Sigmoid colon (tissue), 7 donors: ENCODE measurements around the gene MKKS. TPM values are rescaled to one million over a fixed set of nuclear protein-coding genes. Genes with fewer than 3 reads are reported as not detected.

Source experiments
- DNase-seq: peaks from one replicate; pipeline ENCODE4 v3.0.0-alpha.2; 2019
- H3K27ac ChIP-seq, 4 donors: fragments of 200-600 bp; sonication (generic); one replicate each; pipeline ENCODE4 v1.5.1; 2016 to 2019; ENCODE audit warnings: mild to moderate bottlenecking in 1 of 4
- H3K27me3 ChIP-seq, 3 donors: fragments of 200-600 bp; sonication (generic); one replicate each; pipeline ENCODE4 v1.5.1; 2019; ENCODE audit warnings: mild to moderate bottlenecking in 1 of 3
- H3K36me3 ChIP-seq, 4 donors: fragments of 200-600 bp; sonication (generic); one replicate each; pipeline ENCODE4 v1.5.1; 2016 to 2019
- H3K4me1 ChIP-seq, 4 donors: fragments of 200-600 bp; sonication (generic); one replicate each; pipeline ENCODE4 v1.5.1; 2017 to 2019
- H3K4me3 ChIP-seq, 4 donors: fragments of 200-600 bp; sonication (generic); one replicate each; pipeline ENCODE4 v1.5.1; 2017 to 2019; ENCODE audit warnings: mild to moderate bottlenecking in 2 of 4, moderate library complexity in 1 of 4
- H3K9me3 ChIP-seq, 4 donors: fragments of 200-600 bp in 3 of 4; sonication (generic) in 3 of 4; one replicate each; pipeline versions ENCODE4 v1.5.1 to v1.6.1; 2013 to 2019
- EP300 ChIP-seq, 4 donors: sonication (generic); formaldehyde crosslinking; IDR thresholded peaks; one replicate each; pipeline ENCODE4 v1.6.1; 2017; ENCODE audit warnings: antibody characterized with exemption in 4 of 4
- POLR2A ChIP-seq, 2 donors: fragments of 450-650 bp; IDR thresholded peaks; one replicate each; pipeline ENCODE4 v1.6.1; 2016; ENCODE audit warnings: antibody characterized with exemption in 2 of 2, mild to moderate bottlenecking in 2 of 2, moderate library complexity in 2 of 2
- POLR2AphosphoS5 ChIP-seq, 4 donors: sonication (generic); formaldehyde crosslinking; IDR thresholded peaks; one replicate each; pipeline ENCODE4 v1.6.1; 2017; ENCODE audit warnings: antibody characterized with exemption in 4 of 4
- WGBS, 2 donors: extraction: QIAGEN DNeasy Blood & Tissue Kit; methylation state at CpG; one replicate each; pipeline ENCODE4 v1.1.7; 2013; 5-methylcytosine and 5-hydroxymethylcytosine counted together
- intact Hi-C: fragments of 100-400 bp; cut with DNase I; formaldehyde crosslinking; loops from one replicate; pipeline ENCODE4 v1.15.1; 2023
- polyA plus RNA-seq, 3 donors: library from polyadenylated mRNA; stranded (reverse); fragments of 200-250 nt; gene quantifications; one replicate each; pipeline ENCODE4 v1.2.3, GENCODE V29; 2013
- total RNA-seq, 4 donors: library from RNA; depleted of rRNA; stranded (reverse); fragments of >200 nt; gene quantifications; one replicate each; pipeline ENCODE4 v1.1.0, GENCODE V29; 2016
- TF ChIP-seq, protein P1 (sequence below), 4 experiments: fragments of 450-650 bp in 3 of 4; fragments of 200-600 bp in 1 of 4; IDR thresholded peaks; one replicate each; pipeline ENCODE4 v1.5.1; 2016 to 2019; ENCODE audit warnings: antibody characterized with exemption in 4 of 4, mild to moderate bottlenecking in 3 of 4, moderate library complexity in 2 of 4
- donor health status: healthy with polysubstance abuse.
- donor health status: Bipolar disorder and iron deficiency.
- donor health status: healthy.

The MKKS gene
- total and polyA plus RNA-seq, 7 donors, result 16.2 to 29.8 (median 19.9) TPM

DNA sequence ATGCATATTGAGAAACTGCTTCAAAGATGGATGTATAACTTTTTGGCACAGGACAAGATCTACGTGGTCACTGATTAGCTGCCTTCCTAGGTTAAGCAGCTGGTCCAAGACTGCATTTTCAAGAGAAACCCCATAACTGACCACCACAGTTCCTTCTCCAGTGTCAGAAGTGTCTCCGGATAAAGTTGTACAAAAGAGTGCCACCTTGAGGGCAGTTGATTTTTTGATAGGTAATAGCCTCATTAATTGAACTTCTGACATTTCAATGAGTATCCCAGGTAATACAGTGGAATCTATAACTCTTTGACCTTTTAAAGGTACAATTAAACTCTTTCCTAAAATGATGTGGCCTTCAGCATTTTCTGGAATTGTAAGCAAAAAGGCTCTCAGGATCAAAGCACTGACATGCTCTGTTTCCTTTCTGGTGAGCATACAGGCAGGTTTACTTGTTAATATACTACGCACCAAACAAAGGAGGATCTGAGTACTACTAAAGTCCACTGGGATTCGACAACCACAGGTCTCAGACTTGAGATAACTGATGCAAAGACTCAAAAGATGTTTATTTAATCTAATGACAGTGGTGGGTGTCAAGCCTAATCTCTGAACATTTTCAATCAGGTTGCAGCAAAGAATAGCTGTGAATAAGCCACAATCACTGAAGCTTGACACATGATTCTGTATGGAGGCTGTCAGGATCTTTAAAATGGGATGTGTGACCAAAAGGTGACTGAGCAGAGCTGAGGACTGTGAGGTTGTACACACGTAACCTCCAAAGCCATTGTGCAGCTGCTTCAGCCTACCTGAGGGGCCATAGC lies 21.2 kb downstream of the MKKS start:
- Histone ChIP-seq H3K9me3 (no peaks in the 10 kb centered on the region), H3K27me3 (no peaks in the 10 kb centered on the region), H3K27ac (no peak overlapping the region), H3K36me3 (peaks cover 0 to 28% (median 0%) of the 10 kb centered on the region in 4 donors), H3K4me3 (no peak overlapping the region), H3K4me1 (peaks cover 0 to 3% (median 0%) of the 10 kb centered on the region in 4 donors)
- TF ChIP-seq EP300 (IDR thresholded peaks at IDR 0.05) (no peak), POLR2A (IDR thresholded peaks at IDR 0.05) (no peak), POLR2AphosphoS5 (IDR thresholded peaks at IDR 0.05) (no peak)
- TF ChIP-seq, protein P1, sequence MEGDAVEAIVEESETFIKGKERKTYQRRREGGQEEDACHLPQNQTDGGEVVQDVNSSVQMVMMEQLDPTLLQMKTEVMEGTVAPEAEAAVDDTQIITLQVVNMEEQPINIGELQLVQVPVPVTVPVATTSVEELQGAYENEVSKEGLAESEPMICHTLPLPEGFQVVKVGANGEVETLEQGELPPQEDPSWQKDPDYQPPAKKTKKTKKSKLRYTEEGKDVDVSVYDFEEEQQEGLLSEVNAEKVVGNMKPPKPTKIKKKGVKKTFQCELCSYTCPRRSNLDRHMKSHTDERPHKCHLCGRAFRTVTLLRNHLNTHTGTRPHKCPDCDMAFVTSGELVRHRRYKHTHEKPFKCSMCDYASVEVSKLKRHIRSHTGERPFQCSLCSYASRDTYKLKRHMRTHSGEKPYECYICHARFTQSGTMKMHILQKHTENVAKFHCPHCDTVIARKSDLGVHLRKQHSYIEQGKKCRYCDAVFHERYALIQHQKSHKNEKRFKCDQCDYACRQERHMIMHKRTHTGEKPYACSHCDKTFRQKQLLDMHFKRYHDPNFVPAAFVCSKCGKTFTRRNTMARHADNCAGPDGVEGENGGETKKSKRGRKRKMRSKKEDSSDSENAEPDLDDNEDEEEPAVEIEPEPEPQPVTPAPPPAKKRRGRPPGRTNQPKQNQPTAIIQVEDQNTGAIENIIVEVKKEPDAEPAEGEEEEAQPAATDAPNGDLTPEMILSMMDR (IDR thresholded peaks at IDR 0.05), result no peak
- intact Hi-C loops, result no loop called here
- 81 to 84% methylated on average over 5 of the region's 5 CpGs for WGBS, 2 donors
- DNase-seq, result no peak

DNA sequence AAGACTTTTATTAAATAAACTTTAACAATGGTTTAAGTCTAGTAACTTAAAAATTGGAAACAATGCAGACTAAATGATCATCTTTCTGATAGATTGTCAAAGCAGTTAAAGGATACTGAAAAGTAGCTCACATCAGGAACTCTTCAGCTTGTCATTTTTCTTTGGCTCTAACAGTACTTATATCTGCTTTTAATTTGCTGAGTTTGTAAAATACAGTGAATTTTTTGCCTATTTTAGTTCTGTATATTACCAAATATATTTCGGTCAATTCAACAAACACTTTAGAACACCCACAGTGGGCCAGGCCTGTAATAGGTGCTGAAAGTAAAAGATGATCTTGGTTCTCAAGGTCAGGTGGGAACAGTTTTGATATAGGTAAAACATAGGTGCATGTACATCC lies 22.3 kb downstream of the MKKS start:
- no peak overlapping the region for H3K27ac ChIP-seq
- WGBS, 2 donors, result 98 to 100% methylated on average over 1 of the region's 1 CpG
- no peaks in the 10 kb centered on the region for H3K9me3 ChIP-seq
- intact Hi-C loops, result no loop called here
- H3K4me3 ChIP-seq, result no peak overlapping the region
- no peak for DNase-seq
- peaks cover 0 to 32% (median 0%) of the 10 kb centered on the region in 4 donors for H3K36me3 ChIP-seq
- H3K27me3 ChIP-seq, result no peaks in the 10 kb centered on the region
- TF ChIP-seq EP300 (IDR thresholded peaks at IDR 0.05) (no peak), POLR2AphosphoS5 (IDR thresholded peaks at IDR 0.05) (no peak), POLR2A (IDR thresholded peaks at IDR 0.05) (no peak)
- TF ChIP-seq, protein P1 (IDR thresholded peaks at IDR 0.05), result no peak
- peaks cover 0 to 3% (median 0%) of the 10 kb centered on the region in 4 donors for H3K4me1 ChIP-seq

DNA sequence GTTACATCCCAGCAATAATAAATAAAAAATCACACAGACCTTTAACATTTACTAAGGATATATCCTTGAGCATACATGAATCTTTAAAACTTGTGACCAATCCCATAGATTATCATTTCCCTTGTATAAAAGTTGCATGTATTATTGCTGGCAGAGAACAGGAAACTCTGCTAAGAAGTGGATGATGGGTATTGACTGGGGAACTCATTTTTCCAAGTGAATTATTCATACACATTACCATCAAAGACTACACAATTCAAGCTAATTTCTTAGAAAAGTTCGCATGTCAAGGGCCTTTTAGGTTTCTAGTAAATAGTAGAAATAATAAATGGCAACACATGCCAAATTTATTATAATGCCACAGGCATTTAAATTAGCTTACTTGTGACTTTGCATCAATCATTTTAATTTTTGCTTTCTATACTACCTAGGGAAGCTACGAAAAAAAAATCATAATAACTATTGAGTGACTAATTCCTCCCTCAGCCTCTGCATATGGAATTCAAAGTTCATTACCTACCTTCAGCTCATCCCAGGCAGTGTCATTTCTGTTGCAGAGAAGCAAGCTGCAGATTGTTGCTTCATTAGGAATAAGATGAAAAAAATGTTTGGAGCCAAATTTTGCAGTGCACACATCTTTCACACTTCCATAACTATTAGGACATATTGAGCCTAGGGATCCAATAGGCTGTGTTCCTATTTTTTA lies 25.8 kb downstream of the MKKS start:
- DNase-seq, result no peak
- peaks cover 0 to 44% (median 3%) of the 10 kb centered on the region in 4 donors for H3K36me3 ChIP-seq
- H3K27ac ChIP-seq, result no peak overlapping the region
- no peaks in the 10 kb centered on the region for H3K4me1 ChIP-seq
- H3K27me3 ChIP-seq, result no peaks in the 10 kb centered on the region
- H3K9me3 ChIP-seq, result no peaks in the 10 kb centered on the region
- H3K4me3 ChIP-seq, result no peak overlapping the region
- WGBS, 2 donors, result 92 to 96% methylated on average over 2 of the region's 2 CpGs
- TF ChIP-seq, protein P1 (IDR thresholded peaks at IDR 0.05), result no peak
- TF ChIP-seq POLR2A (IDR thresholded peaks at IDR 0.05) (no peak), POLR2AphosphoS5 (IDR thresholded peaks at IDR 0.05) (no peak), EP300 (IDR thresholded peaks at IDR 0.05) (no peak)
- intact Hi-C loops, result no loop called here

DNA sequence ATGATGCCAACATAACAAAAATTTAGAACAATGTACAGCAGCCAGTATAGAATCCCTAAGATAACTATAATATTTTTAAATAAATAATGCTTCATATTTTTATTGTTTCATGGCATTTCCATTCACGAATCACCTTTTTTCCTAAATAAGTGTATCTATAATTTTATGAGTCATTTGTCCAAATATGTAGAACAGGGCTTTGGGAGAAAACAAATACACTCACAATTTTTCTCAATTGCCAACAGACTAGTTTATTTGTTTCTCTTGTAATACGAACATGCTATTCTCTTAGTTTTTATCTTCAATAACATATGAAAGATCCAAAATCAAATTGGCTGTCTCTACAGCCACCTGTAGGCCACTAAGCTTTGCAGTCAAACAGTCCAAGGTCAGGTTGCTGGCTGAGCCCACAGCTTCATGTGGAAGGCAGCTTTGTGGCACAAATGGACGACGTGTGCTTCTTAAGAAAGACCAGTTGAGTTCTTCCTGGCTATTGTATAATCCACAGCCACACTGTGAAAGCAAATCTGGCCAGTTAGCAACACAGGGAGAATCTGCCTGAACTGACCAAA lies 29.0 kb downstream of the MKKS start:
- H3K9me3 ChIP-seq, result no peaks in the 10 kb centered on the region
- no peaks in the 10 kb centered on the region for H3K4me1 ChIP-seq
- no peak overlapping the region for H3K4me3 ChIP-seq
- TF ChIP-seq POLR2A (IDR thresholded peaks at IDR 0.05) (no peak), EP300 (IDR thresholded peaks at IDR 0.05) (no peak), POLR2AphosphoS5 (IDR thresholded peaks at IDR 0.05) (no peak)
- TF ChIP-seq, protein P1 (IDR thresholded peaks at IDR 0.05), result no peak
- 79 to 82% methylated on average over 4 of the region's 4 CpGs for WGBS, 2 donors
- intact Hi-C loops, result no loop called here
- H3K27me3 ChIP-seq, result no peaks in the 10 kb centered on the region
- H3K27ac ChIP-seq, result no peak overlapping the region
- no peak for DNase-seq
- H3K36me3 ChIP-seq, result peaks cover 0 to 34% (median 3%) of the 10 kb centered on the region in 4 donors
